Type B pancreatic cell (in vitro differentiated cells): Measurements from ENCODE around the gene TMEM190. TPM values are rescaled to one million over a fixed set of nuclear protein-coding genes. Genes with fewer than 3 reads are reported as not detected.
"Not testable (repeated sequence)": the region's sequence is repeated elsewhere in the genome, so short reads cannot be mapped to it uniquely, and the experiment has no call there.

Experiments used
- DNase-seq: peaks from one replicate; pipeline ENCODE4 v3.0.0; 2021; ENCODE audit warnings: mixed read lengths; ENCODE audit not compliant: unreplicated experiment; ENCODE audit errors: extremely low spot score
- H3K27ac Mint-ChIP-seq: 2 replicates; pipeline ENCODE4 v1.8.0; 2021; ENCODE audit warnings: mild to moderate bottlenecking, mixed read lengths
- H3K27me3 Mint-ChIP-seq: 2 replicates; pipeline ENCODE4 v1.8.0; 2021; ENCODE audit warnings: mixed read lengths
- H3K36me3 Mint-ChIP-seq: 2 replicates; pipeline ENCODE4 v1.8.0; 2021; ENCODE audit warnings: mixed read lengths
- H3K4me1 Mint-ChIP-seq: one replicate; pipeline ENCODE4 v1.8.0; 2021; ENCODE audit warnings: mixed read lengths; ENCODE audit not compliant: unreplicated experiment
- H3K4me3 Mint-ChIP-seq: 2 replicates; pipeline ENCODE4 v1.8.0; 2021; ENCODE audit warnings: mild to moderate bottlenecking, mixed read lengths
- H3K9me3 Mint-ChIP-seq: 2 replicates; pipeline ENCODE4 v1.8.0; 2021; ENCODE audit warnings: mixed read lengths
- CTCF ChIP-seq: fragments of 200-600 bp; sonication (generic); conservative IDR thresholded peaks from 2 replicates; pipeline ENCODE4 v1.5.0; 2021; ENCODE audit warnings: antibody characterized with exemption, mild to moderate bottlenecking
- total RNA-seq: library from RNA; stranded (reverse); gene quantifications from 2 replicates; pipeline ENCODE4 v1.2.1, GENCODE V29; 2021; ENCODE audit warnings: low replicate concordance

TMEM190 gene
- total RNA-seq, 1 donor from 2014 or later = 2.8 TPM

- Mint-ChIP-seq H3K27ac (peak overlapping the region; percentile 54), H3K9me3 (peaks cover 5% of the 10 kb centered on the region), H3K27me3 (peaks cover 11% of the 10 kb centered on the region), H3K36me3 (peaks cover 17% of the 10 kb centered on the region), H3K4me3 (peak overlapping the region; percentile 97), H3K4me1 (peaks cover 18% of the 10 kb centered on the region)
- no peak for DNase-seq
- TF ChIP-seq CTCF = no peak
These were observed 30.4 kb downstream of the TMEM190 start for GRCh38 chr19:55406826-55407549.

- Mint-ChIP-seq H3K4me1 (peaks cover 18% of the 10 kb centered on the region), H3K27me3 (peaks cover 12% of the 10 kb centered on the region)
These were observed 30.8 kb downstream of the TMEM190 start, which contains the start of gene UBE2S for GRCh38 chr19:55407550-55407799. UBE2S (minus strand) TSS chr19:55407788; CDS start chr19:55407589, 199 bp downstream.

GRCh38 chr19:55407800-55408532 is 31.3 kb downstream of the TMEM190 start:
- no peak for TF ChIP-seq CTCF
- peaks cover 18% of the 10 kb centered on the region for H3K4me1 Mint-ChIP-seq
- H3K4me3 Mint-ChIP-seq = peak overlapping the region; percentile 97
- H3K27me3 Mint-ChIP-seq = peaks cover 12% of the 10 kb centered on the region
- H3K27ac Mint-ChIP-seq = peak overlapping the region; percentile 98
- peak; percentile 98 for DNase-seq
- peaks cover 5% of the 10 kb centered on the region for H3K9me3 Mint-ChIP-seq
- peaks cover 14% of the 10 kb centered on the region for H3K36me3 Mint-ChIP-seq

More at GRCh38 chr19:55407550-55407799, 30.8 kb downstream of the TMEM190 start, which contains the start of gene UBE2S:
- H3K27ac Mint-ChIP-seq = peak within 1 kb of the TSS; percentile 98
- DNase-seq, H3K9me3 Mint-ChIP-seq: not testable (repeated sequence)
- H3K4me3 Mint-ChIP-seq = peak within 1 kb of the TSS; percentile 97
- peaks cover 14% of the 10 kb centered on the region for H3K36me3 Mint-ChIP-seq

GRCh38 chr19:55408533-55408872 is 31.9 kb downstream of the TMEM190 start:
- DNase-seq = no peak
- peak overlapping the region; percentile 98 for H3K27ac Mint-ChIP-seq
- TF ChIP-seq CTCF = no peak
- peak overlapping the region; percentile 97 for H3K4me3 Mint-ChIP-seq
- H3K36me3 Mint-ChIP-seq = peaks cover 14% of the 10 kb centered on the region
- peaks cover 18% of the 10 kb centered on the region for H3K4me1 Mint-ChIP-seq
- H3K9me3 Mint-ChIP-seq = peaks cover 5% of the 10 kb centered on the region
- peaks cover 12% of the 10 kb centered on the region for H3K27me3 Mint-ChIP-seq

GRCh38 chr19:55409179-55409578 is 32.6 kb downstream of the TMEM190 start:
- not testable (repeated sequence) for H3K9me3 Mint-ChIP-seq, DNase-seq
- Mint-ChIP-seq H3K4me1 (peaks cover 18% of the 10 kb centered on the region), H3K27ac (peak overlapping the region; percentile 98), H3K36me3 (peaks cover 14% of the 10 kb centered on the region), H3K4me3 (peak overlapping the region; percentile 74), H3K27me3 (peaks cover 12% of the 10 kb centered on the region)

GRCh38 chr19:55410168-55410567 is 33.5 kb downstream of the TMEM190 start:
- no peak overlapping the region for H3K4me3 Mint-ChIP-seq
- peaks cover 14% of the 10 kb centered on the region for H3K27me3 Mint-ChIP-seq
- no peak for DNase-seq
- H3K9me3 Mint-ChIP-seq = peaks cover 5% of the 10 kb centered on the region
- no peak overlapping the region for H3K27ac Mint-ChIP-seq
- peaks cover 14% of the 10 kb centered on the region for H3K36me3 Mint-ChIP-seq
- peaks cover 18% of the 10 kb centered on the region for H3K4me1 Mint-ChIP-seq
- TF ChIP-seq CTCF = no peak
